Fibroblast of lung (primary cell): Measurements from ENCODE around the gene ADAMTSL1.

Experiments used
- CTCF ChIP-seq, 2 donors: IDR thresholded peaks in 1 of 2; conservative IDR thresholded peaks in 1 of 2; 1 replicate in 1 of 2; 2 replicates in 1 of 2; pipeline ENCODE4 v1.5.1; 2011 to 2012; ENCODE audit warnings: low read length in 2 of 2, control low read depth in 1 of 2, inconsistent platforms in 1 of 2, low read depth in 1 of 2, mild to moderate bottlenecking in 1 of 2
- EZH2 ChIP-seq: IDR thresholded peaks from 2 replicates; pipeline ENCODE4 v1.5.1; 2012; ENCODE audit warnings: low read length, control low read depth, mild to moderate bottlenecking; ENCODE audit errors: missing control alignments

- no peak for TF ChIP-seq CTCF (conservative IDR thresholded peaks at IDR 0.05 in 1 of 2, IDR thresholded peaks at IDR 0.05 in 1 of 2; ENCODE audit: low read depth in 1 of 2, low read length in 2 of 2)
- no peak for TF ChIP-seq EZH2
Observed at GRCh38 chr9:18705796-18706392, 231.9 kb downstream of the ADAMTSL1 start.
